Neural cell (in vitro differentiated cells): ENCODE data around the gene LRRFIP2.

ENCODE experiments used
- EZH2 ChIP-seq: fragments of 200-600, 300-800 bp; shearing (Covaris generic), sonication (generic); IDR thresholded peaks from 2 replicates; pipeline ENCODE4 v1.6.1; 2014; ENCODE audit warnings: antibody characterized with exemption, low read length, borderline replicate concordance, mild to moderate bottlenecking; ENCODE audit not compliant: insufficient read depth, poor library complexity, severe bottlenecking
- TAF1 ChIP-seq: IDR thresholded peaks from 2 replicates; pipeline ENCODE4 v1.6.1; 2012; ENCODE audit warnings: low read depth
- TF ChIP-seq, protein P1 (sequence below): fragments of 450-650 bp; IDR thresholded peaks from 2 replicates; pipeline ENCODE4 v1.5.1; 2014; ENCODE audit warnings: antibody characterized with exemption, mild to moderate bottlenecking, moderate library complexity; ENCODE audit not compliant: poor library complexity, severe bottlenecking
- TF ChIP-seq, protein P2 (sequence below): IDR thresholded peaks from 2 replicates; pipeline ENCODE4 v1.6.1; 2012; ENCODE audit warnings: borderline replicate concordance

DNA sequence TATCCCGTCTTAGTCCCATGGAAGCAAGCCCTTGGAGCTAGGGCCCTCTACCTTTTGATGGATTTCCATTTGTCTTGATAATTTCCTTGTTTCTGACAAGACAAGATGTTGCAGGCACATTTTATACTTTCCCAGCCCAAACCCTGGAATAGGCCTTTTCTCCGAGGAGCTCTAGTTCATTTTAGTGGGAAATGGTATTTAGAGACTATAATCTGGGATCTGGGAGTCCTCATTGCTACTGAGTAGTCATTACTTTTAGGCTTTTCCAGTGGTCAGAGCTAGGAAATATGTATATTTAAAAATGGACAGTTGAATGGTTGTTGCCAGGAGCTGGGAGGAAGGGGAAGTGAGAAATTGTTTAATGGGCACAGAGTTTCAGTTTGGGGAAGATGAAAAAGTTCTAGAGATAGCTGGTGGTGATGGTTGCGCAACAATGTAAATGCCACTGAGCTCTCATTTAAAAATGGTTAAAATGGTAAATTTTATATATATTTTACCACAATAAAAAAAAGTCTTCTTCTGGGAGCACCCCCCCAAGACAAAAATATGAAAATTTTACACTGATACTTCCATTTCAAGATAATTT lies 149.5 kb downstream of the LRRFIP2 start:
- TF ChIP-seq, protein P1, sequence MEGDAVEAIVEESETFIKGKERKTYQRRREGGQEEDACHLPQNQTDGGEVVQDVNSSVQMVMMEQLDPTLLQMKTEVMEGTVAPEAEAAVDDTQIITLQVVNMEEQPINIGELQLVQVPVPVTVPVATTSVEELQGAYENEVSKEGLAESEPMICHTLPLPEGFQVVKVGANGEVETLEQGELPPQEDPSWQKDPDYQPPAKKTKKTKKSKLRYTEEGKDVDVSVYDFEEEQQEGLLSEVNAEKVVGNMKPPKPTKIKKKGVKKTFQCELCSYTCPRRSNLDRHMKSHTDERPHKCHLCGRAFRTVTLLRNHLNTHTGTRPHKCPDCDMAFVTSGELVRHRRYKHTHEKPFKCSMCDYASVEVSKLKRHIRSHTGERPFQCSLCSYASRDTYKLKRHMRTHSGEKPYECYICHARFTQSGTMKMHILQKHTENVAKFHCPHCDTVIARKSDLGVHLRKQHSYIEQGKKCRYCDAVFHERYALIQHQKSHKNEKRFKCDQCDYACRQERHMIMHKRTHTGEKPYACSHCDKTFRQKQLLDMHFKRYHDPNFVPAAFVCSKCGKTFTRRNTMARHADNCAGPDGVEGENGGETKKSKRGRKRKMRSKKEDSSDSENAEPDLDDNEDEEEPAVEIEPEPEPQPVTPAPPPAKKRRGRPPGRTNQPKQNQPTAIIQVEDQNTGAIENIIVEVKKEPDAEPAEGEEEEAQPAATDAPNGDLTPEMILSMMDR: no peak
- TF ChIP-seq EZH2 (no peak), TAF1 (no peak)
- TF ChIP-seq, protein P2, sequence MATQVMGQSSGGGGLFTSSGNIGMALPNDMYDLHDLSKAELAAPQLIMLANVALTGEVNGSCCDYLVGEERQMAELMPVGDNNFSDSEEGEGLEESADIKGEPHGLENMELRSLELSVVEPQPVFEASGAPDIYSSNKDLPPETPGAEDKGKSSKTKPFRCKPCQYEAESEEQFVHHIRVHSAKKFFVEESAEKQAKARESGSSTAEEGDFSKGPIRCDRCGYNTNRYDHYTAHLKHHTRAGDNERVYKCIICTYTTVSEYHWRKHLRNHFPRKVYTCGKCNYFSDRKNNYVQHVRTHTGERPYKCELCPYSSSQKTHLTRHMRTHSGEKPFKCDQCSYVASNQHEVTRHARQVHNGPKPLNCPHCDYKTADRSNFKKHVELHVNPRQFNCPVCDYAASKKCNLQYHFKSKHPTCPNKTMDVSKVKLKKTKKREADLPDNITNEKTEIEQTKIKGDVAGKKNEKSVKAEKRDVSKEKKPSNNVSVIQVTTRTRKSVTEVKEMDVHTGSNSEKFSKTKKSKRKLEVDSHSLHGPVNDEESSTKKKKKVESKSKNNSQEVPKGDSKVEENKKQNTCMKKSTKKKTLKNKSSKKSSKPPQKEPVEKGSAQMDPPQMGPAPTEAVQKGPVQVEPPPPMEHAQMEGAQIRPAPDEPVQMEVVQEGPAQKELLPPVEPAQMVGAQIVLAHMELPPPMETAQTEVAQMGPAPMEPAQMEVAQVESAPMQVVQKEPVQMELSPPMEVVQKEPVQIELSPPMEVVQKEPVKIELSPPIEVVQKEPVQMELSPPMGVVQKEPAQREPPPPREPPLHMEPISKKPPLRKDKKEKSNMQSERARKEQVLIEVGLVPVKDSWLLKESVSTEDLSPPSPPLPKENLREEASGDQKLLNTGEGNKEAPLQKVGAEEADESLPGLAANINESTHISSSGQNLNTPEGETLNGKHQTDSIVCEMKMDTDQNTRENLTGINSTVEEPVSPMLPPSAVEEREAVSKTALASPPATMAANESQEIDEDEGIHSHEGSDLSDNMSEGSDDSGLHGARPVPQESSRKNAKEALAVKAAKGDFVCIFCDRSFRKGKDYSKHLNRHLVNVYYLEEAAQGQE: no peak
